ENCODE measurements around the gene ATP8B4. TPM values are rescaled to one million over a fixed set of nuclear protein-coding genes. Genes with fewer than 3 reads are reported as not detected.

The ATP8B4 gene
- total and polyA plus RNA-seq, 2 donors (not counting 3 experiments of a cell fraction or from before 2014, with no cell fraction given) = not detected

DNA sequence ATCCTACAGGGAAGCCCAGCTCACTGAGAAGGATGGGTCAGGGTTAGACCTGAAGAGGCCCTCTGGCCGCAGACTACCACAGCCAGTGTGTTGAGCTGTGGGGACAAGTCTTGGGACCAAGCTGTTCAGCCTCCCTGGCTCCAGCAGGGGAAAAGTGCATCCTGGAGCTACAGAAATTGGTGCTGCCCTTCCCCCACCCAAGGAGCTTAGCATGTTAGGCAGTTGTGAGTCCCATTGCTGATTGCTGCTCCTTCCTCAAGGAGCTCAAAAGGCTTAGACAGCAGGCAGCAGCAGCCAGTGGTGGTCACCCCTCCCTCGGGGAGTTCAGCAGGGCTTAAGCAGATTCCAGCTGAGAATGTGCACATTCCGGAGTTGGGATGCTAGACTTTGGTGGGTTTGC is 165.6 kb downstream of the ATP8B4 start:
- Histone ChIP-seq H2AFZ (ENCODE audit: low read depth, low read length) (no peak overlapping the region), H3K4me3 (replicated peaks in 1 of 3; ENCODE audit: insufficient read depth in 1 of 3, low read depth in 1 of 3, low read length in 3 of 3) (no peak overlapping the region), H3K9ac (replicated peaks; ENCODE audit: extremely low read depth, insufficient read depth, low read length) (no peak overlapping the region), H4K20me1 (replicated peaks; ENCODE audit: control insufficient read depth, extremely low read depth, insufficient read depth, low read length) (no peaks in the 10 kb centered on the region), H3K27ac (ENCODE audit: insufficient read depth, low read depth, low read length) (no peak overlapping the region), H3K27me3 (ENCODE audit: control insufficient read depth in 2 of 2, insufficient read depth in 2 of 2, low read length in 2 of 2) (no peaks in the 10 kb centered on the region), H3K4me1 (ENCODE audit: control insufficient read depth, extremely low read depth, insufficient read depth, low read length) (no peaks in the 10 kb centered on the region), H3K79me2 (ENCODE audit: control insufficient read depth, insufficient read depth, low read length) (no peaks in the 10 kb centered on the region), H3K9me1 (replicated peaks; ENCODE audit: control insufficient read depth, extremely low read depth, insufficient read depth, low read length) (no peaks in the 10 kb centered on the region), H3K36me3 (ENCODE audit: control insufficient read depth in 2 of 2, extremely low read depth in 1 of 2, insufficient read depth in 2 of 2, low read length in 2 of 2) (no peaks in the 10 kb centered on the region), H3K4me2 (ENCODE audit: insufficient read depth, low read length) (no peak overlapping the region), H3K9me3 (replicated peaks; ENCODE audit: control insufficient read depth, insufficient read depth, low read length) (no peaks in the 10 kb centered on the region)
- DNase-seq (ENCODE audit: low read depth, low spot score) (no peak), FAIRE-seq (no peak)
- POLR2A ChIA-PET = no interaction called here
- CTCF ChIA-PET = no interaction called here
- intact Hi-C loops (cut with micrococcal nuclease) = no loop called here
- no TSS peak for BruUV-seq (replicated peaks)
- TF ChIP-seq MYC (IDR thresholded peaks at IDR 0.05; ENCODE audit: low read depth, low read length) (no peak), POLR2AphosphoS5 (IDR thresholded peaks at IDR 0.05; ENCODE audit: insufficient read depth, low read depth, low read length) (no peak), JUN (IDR thresholded peaks at IDR 0.05; ENCODE audit: borderline replicate concordance, insufficient read depth, insufficient read length, low read depth) (no peak), POLR2A (IDR thresholded peaks at IDR 0.05; ENCODE audit: low read depth, low read length) (no peak)
- TF ChIP-seq, protein P1, sequence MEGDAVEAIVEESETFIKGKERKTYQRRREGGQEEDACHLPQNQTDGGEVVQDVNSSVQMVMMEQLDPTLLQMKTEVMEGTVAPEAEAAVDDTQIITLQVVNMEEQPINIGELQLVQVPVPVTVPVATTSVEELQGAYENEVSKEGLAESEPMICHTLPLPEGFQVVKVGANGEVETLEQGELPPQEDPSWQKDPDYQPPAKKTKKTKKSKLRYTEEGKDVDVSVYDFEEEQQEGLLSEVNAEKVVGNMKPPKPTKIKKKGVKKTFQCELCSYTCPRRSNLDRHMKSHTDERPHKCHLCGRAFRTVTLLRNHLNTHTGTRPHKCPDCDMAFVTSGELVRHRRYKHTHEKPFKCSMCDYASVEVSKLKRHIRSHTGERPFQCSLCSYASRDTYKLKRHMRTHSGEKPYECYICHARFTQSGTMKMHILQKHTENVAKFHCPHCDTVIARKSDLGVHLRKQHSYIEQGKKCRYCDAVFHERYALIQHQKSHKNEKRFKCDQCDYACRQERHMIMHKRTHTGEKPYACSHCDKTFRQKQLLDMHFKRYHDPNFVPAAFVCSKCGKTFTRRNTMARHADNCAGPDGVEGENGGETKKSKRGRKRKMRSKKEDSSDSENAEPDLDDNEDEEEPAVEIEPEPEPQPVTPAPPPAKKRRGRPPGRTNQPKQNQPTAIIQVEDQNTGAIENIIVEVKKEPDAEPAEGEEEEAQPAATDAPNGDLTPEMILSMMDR (IDR thresholded peaks at IDR 0.05; ENCODE audit: extremely low read depth in 1 of 2, insufficient read depth in 1 of 2, low read depth in 1 of 2, low read length in 2 of 2) = no peak
- dilution Hi-C loops (cut with MboI; ENCODE audit: extremely low pct_ligation_motif_present, low sequenced_read_pairs) = no loop called here

DNA sequence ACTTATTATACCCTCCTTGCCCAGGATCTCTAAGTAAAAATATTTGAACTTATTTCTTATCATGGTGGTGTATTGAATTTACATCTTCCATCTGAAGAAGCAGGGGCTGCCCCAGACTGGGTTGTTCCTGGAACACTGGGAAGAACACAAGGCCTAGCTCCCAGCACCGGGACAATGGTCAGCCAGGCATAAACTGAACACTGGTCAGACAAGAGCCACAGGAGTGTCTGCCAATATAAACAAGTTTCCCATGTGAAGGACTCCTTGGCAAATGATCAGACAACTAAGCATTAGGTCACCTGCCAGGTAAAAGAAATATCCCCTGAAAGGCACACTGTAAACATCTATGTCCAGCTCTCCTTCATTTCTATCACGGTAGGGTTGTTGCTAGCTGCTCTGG is 172.4 kb downstream of the ATP8B4 start:
- Histone ChIP-seq H3K9me1 (replicated peaks; ENCODE audit: control insufficient read depth, extremely low read depth, insufficient read depth, low read length) (no peaks in the 10 kb centered on the region), H3K36me3 (ENCODE audit: control insufficient read depth in 2 of 2, extremely low read depth in 1 of 2, insufficient read depth in 2 of 2, low read length in 2 of 2) (no peaks in the 10 kb centered on the region), H2AFZ (ENCODE audit: low read depth, low read length) (no peak overlapping the region), H3K27ac (ENCODE audit: insufficient read depth, low read depth, low read length) (no peak overlapping the region), H3K9ac (replicated peaks; ENCODE audit: extremely low read depth, insufficient read depth, low read length) (no peak overlapping the region), H3K4me3 (replicated peaks in 1 of 3; ENCODE audit: insufficient read depth in 1 of 3, low read depth in 1 of 3, low read length in 3 of 3) (no peak overlapping the region), H3K9me3 (replicated peaks; ENCODE audit: control insufficient read depth, insufficient read depth, low read length) (no peaks in the 10 kb centered on the region), H3K4me2 (ENCODE audit: insufficient read depth, low read length) (no peak overlapping the region), H4K20me1 (replicated peaks; ENCODE audit: control insufficient read depth, extremely low read depth, insufficient read depth, low read length) (no peaks in the 10 kb centered on the region), H3K27me3 (ENCODE audit: control insufficient read depth in 2 of 2, insufficient read depth in 2 of 2, low read length in 2 of 2) (no peaks in the 10 kb centered on the region), H3K4me1 (ENCODE audit: control insufficient read depth, extremely low read depth, insufficient read depth, low read length) (no peaks in the 10 kb centered on the region), H3K79me2 (ENCODE audit: control insufficient read depth, insufficient read depth, low read length) (no peaks in the 10 kb centered on the region)
- intact Hi-C loops (cut with micrococcal nuclease) = no loop called here
- dilution Hi-C loops (cut with MboI; ENCODE audit: extremely low pct_ligation_motif_present, low sequenced_read_pairs) = no loop called here
- DNase-seq (ENCODE audit: low read depth, low spot score) (no peak), FAIRE-seq (no peak)
- ChIA-PET CTCF (no interaction called here), POLR2A (no interaction called here)
- no TSS peak for BruUV-seq (replicated peaks)
- no peak for TF ChIP-seq FOS (IDR thresholded peaks at IDR 0.05; ENCODE audit: borderline replicate concordance, insufficient read depth, low read length)

Measured in endothelial cell of umbilical vein (primary cell).